Calu3 (cell line): ENCODE results near the gene GBF1. TPM values are rescaled to one million over a fixed set of nuclear protein-coding genes. Genes with fewer than 3 reads are reported as not detected.
"Not testable (repeated sequence)": the region's sequence is repeated elsewhere in the genome, so short reads cannot be mapped to it uniquely, and the experiment has no call there.

Experiments used
- BruUV-seq: library from RNA; stranded (reverse); fragments of 400-500 nt; replicated peaks from 2 replicates; lab custom pipeline; 2021; lab: Mats Ljungman, UMichigan
- CTCF ChIA-PET: fragments of 300-600 bp; sonication (Branson Sonifier 250); formaldehyde crosslinking; loops from one replicate; lab custom pipeline; 2022; ENCODE audit warnings: antibody characterized with exemption; lab: Charles Lee
- DNase-seq: peaks from one replicate; pipeline ENCODE4 v3.0.0; 2022
- H3K27ac Mint-ChIP-seq: one replicate; pipeline ENCODE4 v1.8.0; 2022; ENCODE audit warnings: mixed read lengths; ENCODE audit not compliant: unreplicated experiment
- H3K27me3 Mint-ChIP-seq: one replicate; pipeline ENCODE4 v1.8.0; 2022; ENCODE audit warnings: mixed read lengths; ENCODE audit not compliant: unreplicated experiment
- H3K36me3 Mint-ChIP-seq: one replicate; pipeline ENCODE4 v1.8.0; 2022; ENCODE audit warnings: mild to moderate bottlenecking, moderate library complexity, mixed read lengths; ENCODE audit not compliant: insufficient read depth, unreplicated experiment
- H3K4me1 Mint-ChIP-seq: one replicate; pipeline ENCODE4 v1.8.0; 2022; ENCODE audit warnings: mild to moderate bottlenecking, low read depth, mixed read lengths; ENCODE audit not compliant: unreplicated experiment
- H3K4me3 Mint-ChIP-seq: one replicate; pipeline ENCODE4 v1.8.0; 2022; ENCODE audit warnings: mild to moderate bottlenecking, low read depth, moderate library complexity, mixed read lengths; ENCODE audit not compliant: unreplicated experiment
- H3K9me3 Mint-ChIP-seq: one replicate; pipeline ENCODE4 v1.8.0; 2022; ENCODE audit warnings: low read depth, mixed read lengths; ENCODE audit not compliant: unreplicated experiment
- intact Hi-C: fragments of 100-400 bp; cut with micrococcal nuclease; formaldehyde crosslinking; loops from one replicate; pipeline ENCODE4 v1.10.0; 2022; ENCODE audit not compliant: unreplicated experiment
- total RNA-seq: library from RNA; stranded (reverse); gene quantifications from 2 replicates; pipeline ENCODE4 v1.2.3, GENCODE V29; 2022
- TF ChIP-seq, protein P1 (sequence below): fragments of 200-600 bp; IDR thresholded peaks from one replicate; pipeline ENCODE4 v1.8.0; 2022; ENCODE audit warnings: antibody characterized with exemption; ENCODE audit not compliant: unreplicated experiment

The GBF1 gene
- total RNA-seq, 1 experiment from 2014 or later: 36.1 TPM

DNA sequence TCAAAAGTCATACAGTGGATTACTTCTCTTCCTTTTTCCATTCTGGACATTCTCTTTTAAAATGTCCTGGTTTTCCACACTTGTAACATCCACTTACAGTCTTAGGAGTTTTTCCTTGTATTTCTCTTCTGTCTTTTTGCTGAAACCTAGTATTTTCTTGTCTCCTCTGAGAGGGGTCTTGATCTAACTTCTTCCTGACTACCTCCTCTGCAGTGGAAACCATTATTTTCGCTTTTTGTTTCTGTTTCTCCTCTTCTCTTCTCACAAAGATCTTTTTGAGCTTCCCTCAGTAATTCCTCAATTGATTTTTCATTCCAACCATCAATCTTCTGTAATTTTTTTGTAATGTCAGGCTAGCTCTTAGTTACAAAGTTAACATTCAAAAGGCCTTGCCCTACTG lies 42.9 kb upstream of the GBF1 start:
- TF ChIP-seq, protein P1, sequence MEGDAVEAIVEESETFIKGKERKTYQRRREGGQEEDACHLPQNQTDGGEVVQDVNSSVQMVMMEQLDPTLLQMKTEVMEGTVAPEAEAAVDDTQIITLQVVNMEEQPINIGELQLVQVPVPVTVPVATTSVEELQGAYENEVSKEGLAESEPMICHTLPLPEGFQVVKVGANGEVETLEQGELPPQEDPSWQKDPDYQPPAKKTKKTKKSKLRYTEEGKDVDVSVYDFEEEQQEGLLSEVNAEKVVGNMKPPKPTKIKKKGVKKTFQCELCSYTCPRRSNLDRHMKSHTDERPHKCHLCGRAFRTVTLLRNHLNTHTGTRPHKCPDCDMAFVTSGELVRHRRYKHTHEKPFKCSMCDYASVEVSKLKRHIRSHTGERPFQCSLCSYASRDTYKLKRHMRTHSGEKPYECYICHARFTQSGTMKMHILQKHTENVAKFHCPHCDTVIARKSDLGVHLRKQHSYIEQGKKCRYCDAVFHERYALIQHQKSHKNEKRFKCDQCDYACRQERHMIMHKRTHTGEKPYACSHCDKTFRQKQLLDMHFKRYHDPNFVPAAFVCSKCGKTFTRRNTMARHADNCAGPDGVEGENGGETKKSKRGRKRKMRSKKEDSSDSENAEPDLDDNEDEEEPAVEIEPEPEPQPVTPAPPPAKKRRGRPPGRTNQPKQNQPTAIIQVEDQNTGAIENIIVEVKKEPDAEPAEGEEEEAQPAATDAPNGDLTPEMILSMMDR: no peak
- CTCF ChIA-PET: no interaction called here
- DNase-seq: no peak
- BruUV-seq: no TSS peak
- no peak overlapping the region for H3K4me3 Mint-ChIP-seq
- H3K36me3 Mint-ChIP-seq: peaks cover 5% of the 10 kb centered on the region
- intact Hi-C loops: no loop called here
- H3K27me3 Mint-ChIP-seq: peaks cover 24% of the 10 kb centered on the region
- no peak overlapping the region for H3K27ac Mint-ChIP-seq
- peaks cover 9% of the 10 kb centered on the region for H3K9me3 Mint-ChIP-seq
- no peaks in the 10 kb centered on the region for H3K4me1 Mint-ChIP-seq

DNA sequence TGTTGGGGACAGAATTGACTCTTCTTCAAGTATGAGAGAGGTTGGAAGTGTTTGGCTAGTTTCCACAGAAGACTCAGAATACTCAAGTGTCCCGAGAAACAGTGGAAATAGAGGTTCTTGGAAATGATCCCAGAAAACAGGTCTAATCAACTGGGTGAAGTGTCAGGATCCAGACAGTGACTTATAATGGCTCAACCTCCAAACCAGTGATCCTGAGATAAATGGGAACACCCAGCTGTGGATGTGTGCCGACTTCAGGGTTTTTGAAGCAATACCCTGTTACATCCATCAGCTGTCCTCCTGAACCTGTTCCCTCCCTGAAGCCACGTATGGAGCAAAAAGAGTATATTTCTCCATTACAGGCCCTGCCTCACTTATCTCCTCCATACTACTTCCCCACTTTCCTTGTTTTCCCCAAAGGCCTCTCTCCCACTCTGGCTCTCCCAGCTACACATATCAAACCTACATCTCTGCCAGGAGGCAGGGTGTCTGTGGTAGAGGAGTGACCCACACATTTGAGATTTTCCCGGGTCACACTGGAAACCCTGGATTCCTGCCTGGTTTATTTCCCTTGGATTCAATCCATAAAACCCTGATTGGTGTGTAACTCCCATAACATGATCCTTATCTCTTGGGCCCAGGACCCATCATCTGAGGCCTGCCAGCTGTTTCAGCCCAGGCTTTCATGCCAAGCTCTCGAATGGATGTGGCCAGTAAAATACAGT lies 36.9 kb upstream of the GBF1 start:
- CTCF ChIA-PET: no interaction called here
- intact Hi-C loops: no loop called here
- Mint-ChIP-seq H3K9me3 (peaks cover under 1% of the 10 kb centered on the region), H3K4me1 (no peaks in the 10 kb centered on the region), H3K27ac (no peak overlapping the region), H3K27me3 (peaks cover 17% of the 10 kb centered on the region), H3K36me3 (no peaks in the 10 kb centered on the region), H3K4me3 (no peak overlapping the region)
- BruUV-seq: no TSS peak
- TF ChIP-seq, protein P1: no peak
- no peak for DNase-seq

DNA sequence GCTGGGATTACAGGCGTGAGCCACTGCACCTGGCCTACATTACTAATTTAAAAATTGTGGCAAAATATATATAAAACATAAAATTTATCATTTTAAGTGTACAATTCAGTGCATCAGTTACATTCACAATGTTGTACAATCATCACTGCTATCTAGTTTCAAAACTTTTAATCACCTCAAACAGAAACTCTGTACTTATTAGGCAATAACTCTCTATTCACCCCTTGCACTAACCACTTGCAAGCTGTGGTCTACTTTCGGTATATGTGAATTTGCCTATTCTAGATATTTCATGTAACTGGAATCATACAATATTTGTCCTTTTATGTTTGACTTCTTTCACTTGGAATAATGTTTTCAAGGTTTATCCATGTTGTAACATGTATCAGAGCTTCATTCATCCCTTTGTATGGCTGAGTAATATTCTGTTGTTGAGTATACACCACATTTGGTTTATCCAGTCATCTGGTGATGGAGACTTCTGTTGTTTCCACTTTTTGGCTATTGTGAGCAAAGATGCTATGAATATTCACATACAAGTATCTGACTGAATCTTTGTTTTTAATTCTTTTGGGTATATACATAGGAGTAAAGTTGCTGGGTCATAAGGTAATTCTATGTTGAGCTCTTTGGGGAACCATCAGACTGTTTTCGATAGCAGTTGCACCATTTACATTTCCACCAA lies 33.6 kb upstream of the GBF1 start:
- Mint-ChIP-seq H3K27ac (no peak overlapping the region), H3K4me3 (no peak overlapping the region), H3K4me1 (no peaks in the 10 kb centered on the region), H3K27me3 (peaks cover 12% of the 10 kb centered on the region), H3K9me3 (no peaks in the 10 kb centered on the region), H3K36me3 (no peaks in the 10 kb centered on the region)
- no peak for DNase-seq
- intact Hi-C loops: no loop called here
- BruUV-seq: no TSS peak
- TF ChIP-seq, protein P1: no peak
- CTCF ChIA-PET: no interaction called here

DNA sequence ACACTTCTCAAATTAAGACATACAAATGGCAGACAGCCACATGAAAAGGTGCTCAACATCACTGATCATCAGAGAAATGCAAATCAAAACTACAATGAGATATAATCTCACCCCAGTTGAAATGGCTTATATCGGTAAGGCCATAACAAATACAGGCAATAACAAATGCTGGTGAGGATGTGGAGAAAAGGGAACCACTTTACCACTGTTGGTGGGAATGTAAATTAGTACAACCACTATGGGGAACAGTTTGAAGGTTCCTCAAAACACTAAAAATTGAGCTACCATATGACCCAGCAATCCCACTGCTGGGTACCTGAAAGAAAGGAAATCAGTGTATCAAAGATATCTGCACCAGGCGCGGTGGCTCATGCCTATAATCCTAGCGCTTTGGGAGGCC lies 31.7 kb upstream of the GBF1 start:
- intact Hi-C loops, H3K27ac Mint-ChIP-seq, H3K4me3 Mint-ChIP-seq, BruUV-seq, H3K4me1 Mint-ChIP-seq, H3K9me3 Mint-ChIP-seq, CTCF ChIA-PET, H3K36me3 Mint-ChIP-seq, DNase-seq: not testable (repeated sequence)
- H3K27me3 Mint-ChIP-seq: peaks cover 12% of the 10 kb centered on the region

DNA sequence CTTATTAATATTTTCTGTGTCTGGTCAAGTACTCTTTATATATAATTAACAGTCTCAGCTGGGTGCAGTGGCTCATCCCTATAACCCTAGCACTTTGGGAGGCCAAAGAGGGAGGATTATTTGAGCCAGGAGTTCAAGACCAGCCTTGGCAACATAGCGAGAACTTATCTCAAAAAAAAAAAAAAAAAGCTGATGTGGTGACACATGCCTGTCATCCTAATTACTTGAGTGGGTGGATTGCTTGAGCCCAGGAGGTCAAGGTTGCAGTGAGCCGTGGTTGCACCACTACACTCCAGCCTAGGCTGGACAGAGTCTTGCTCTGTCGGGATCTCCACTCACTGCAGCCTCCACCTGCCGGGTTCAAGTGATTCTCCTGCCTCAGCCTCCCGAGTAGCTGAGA lies 26.0 kb upstream of the GBF1 start:
- TF ChIP-seq, protein P1: no peak
- Mint-ChIP-seq H3K27ac (no peak overlapping the region), H3K4me1 (no peaks in the 10 kb centered on the region), H3K4me3 (no peak overlapping the region), H3K9me3 (no peaks in the 10 kb centered on the region), H3K27me3 (peaks cover 14% of the 10 kb centered on the region), H3K36me3 (no peaks in the 10 kb centered on the region)
- BruUV-seq: no TSS peak
- intact Hi-C loops: no loop called here
- DNase-seq: no peak
- CTCF ChIA-PET: interaction anchor here (0.5 kb wide), 1 partner anchor 213 kb away, joined by 3 read pairs; the partner anchor contains the start of gene CUEDC2
